GM06990 (cell line): ENCODE measurements around the gene GPATCH2.
A peak's percentile ranks its signal among the peaks of the same experiment; 100 is the strongest.

Experiments
- DNase-seq: peaks from one replicate; pipeline ENCODE4 v3.0.0-alpha.2; 2011; ENCODE audit not compliant: insufficient read length; ENCODE audit errors: extremely low read depth
- H3K27me3 ChIP-seq: replicated peaks from 2 replicates; pipeline ENCODE4 v1.6.0; 2011; ENCODE audit warnings: low read length; ENCODE audit not compliant: control insufficient read depth, insufficient read depth
- H3K36me3 ChIP-seq: 2 replicates; pipeline ENCODE4 v1.5.1; 2011; ENCODE audit warnings: low read length; ENCODE audit not compliant: control insufficient read depth, insufficient read depth
- H3K4me3 ChIP-seq: replicated peaks from 2 replicates; pipeline ENCODE4 v1.5.1; 2011; ENCODE audit warnings: low read depth, mild to moderate bottlenecking, control low read depth, low read length
- CTCF ChIP-seq: IDR thresholded peaks from 2 replicates; pipeline ENCODE4 v1.5.1; 2011; ENCODE audit warnings: low read length, control low read depth, mild to moderate bottlenecking, inconsistent platforms; ENCODE audit not compliant: insufficient read depth, poor library complexity, severe bottlenecking

Gene GPATCH2

GRCh38 chr1:217495249-217495648 is 135.6 kb downstream of the GPATCH2 start:
- no peaks in the 10 kb centered on the region for H3K27me3 ChIP-seq
- H3K36me3 ChIP-seq, result no peaks in the 10 kb centered on the region
- no peak for TF ChIP-seq CTCF
- DNase-seq, result peak; percentile 22
- H3K4me3 ChIP-seq, result no peak overlapping the region

GRCh38 chr1:217494767-217495166 is 136.1 kb downstream of the GPATCH2 start:
- H3K4me3 ChIP-seq, result no peak overlapping the region
- peak; percentile 28 for DNase-seq
- no peaks in the 10 kb centered on the region for H3K36me3 ChIP-seq
- no peak for TF ChIP-seq CTCF
- no peaks in the 10 kb centered on the region for H3K27me3 ChIP-seq

GRCh38 chr1:217493290-217493689 is 137.6 kb downstream of the GPATCH2 start:
- H3K36me3 ChIP-seq, result no peaks in the 10 kb centered on the region
- no peak for TF ChIP-seq CTCF
- no peak for DNase-seq

GRCh38 chr1:217484871-217485270 is 146.0 kb downstream of the GPATCH2 start:
- H3K36me3 ChIP-seq, result no peaks in the 10 kb centered on the region
- H3K27me3 ChIP-seq, result no peaks in the 10 kb centered on the region
- no peak for DNase-seq
- TF ChIP-seq CTCF, result no peak
- H3K4me3 ChIP-seq, result no peak overlapping the region

More at GRCh38 chr1:217493290-217493689, 137.6 kb downstream of the GPATCH2 start:
- Histone ChIP-seq H3K4me3 (no peak overlapping the region), H3K27me3 (no peaks in the 10 kb centered on the region)

GRCh38 chr1:217482356-217483102 is 148.4 kb downstream of the GPATCH2 start:
- H3K4me3 ChIP-seq, result no peak overlapping the region
- peak; percentile 18 for DNase-seq
- no peaks in the 10 kb centered on the region for H3K27me3 ChIP-seq
- H3K36me3 ChIP-seq, result no peaks in the 10 kb centered on the region; the same call in 1 of the 2 replicates
- TF ChIP-seq CTCF, result no peak
